Mesenchymal stem cell (in vitro differentiated cells and primary cell): ENCODE measurements around the gene AUTS2.

Source experiments
- DNase-seq: peaks from one replicate; pipeline ENCODE4 v3.0.0-alpha.2; 2013
- H2AFZ ChIP-seq: one replicate; pipeline ENCODE4 v1.6.1; 2013; ENCODE audit warnings: low read depth, mild to moderate bottlenecking, control low read depth, inconsistent platforms, low read length, moderate library complexity
- H2AK5ac ChIP-seq: 2 replicates; pipeline ENCODE4 v1.6.1; 2013; ENCODE audit warnings: low read length, moderate library complexity, mild to moderate bottlenecking, inconsistent platforms; ENCODE audit not compliant: severe bottlenecking
- H2BK120ac ChIP-seq: one replicate; pipeline ENCODE4 v1.6.1; 2013; ENCODE audit warnings: low read depth, mild to moderate bottlenecking, inconsistent platforms, low read length, moderate library complexity
- H2BK12ac ChIP-seq, 2 experiments: one replicate each; pipeline ENCODE4 v1.6.1; 2013; ENCODE audit warnings: inconsistent platforms in 2 of 2, low read length in 2 of 2, mild to moderate bottlenecking in 2 of 2, moderate library complexity in 2 of 2, control low read depth in 1 of 2
- H2BK15ac ChIP-seq: one replicate; pipeline ENCODE4 v1.6.1; 2013; ENCODE audit warnings: mild to moderate bottlenecking, low read depth, inconsistent platforms; ENCODE audit not compliant: poor library complexity, severe bottlenecking
- H2BK5ac ChIP-seq: 2 replicates; pipeline ENCODE4 v1.6.1; 2013; ENCODE audit warnings: low read depth, mild to moderate bottlenecking, low read length, control low read depth, inconsistent platforms; ENCODE audit not compliant: poor library complexity, severe bottlenecking
- H3K14ac ChIP-seq, 2 experiments: one replicate each; pipeline ENCODE4 v1.6.1; 2013; ENCODE audit warnings: inconsistent platforms in 2 of 2, low read length in 2 of 2, control low read depth in 1 of 2, mild to moderate bottlenecking in 1 of 2, moderate library complexity in 1 of 2
- H3K18ac ChIP-seq, 2 experiments: one replicate each; pipeline ENCODE4 v1.6.1; 2013; ENCODE audit warnings: inconsistent platforms in 2 of 2, low read length in 2 of 2, control low read depth in 1 of 2, low read depth in 1 of 2, mild to moderate bottlenecking in 1 of 2
- H3K23ac ChIP-seq, 2 experiments: one replicate each; pipeline ENCODE4 v1.6.1; 2013; ENCODE audit warnings: inconsistent platforms in 2 of 2, low read length in 2 of 2, mild to moderate bottlenecking in 2 of 2, moderate library complexity in 2 of 2, control low read depth in 1 of 2
- H3K27ac ChIP-seq: 2 replicates; pipeline ENCODE4 v1.5.1; 2013; ENCODE audit warnings: mild to moderate bottlenecking, moderate library complexity, low read length, control low read depth, inconsistent platforms; ENCODE audit not compliant: poor library complexity, severe bottlenecking
- H3K27me3 ChIP-seq, 2 experiments: 2 replicates each; pipeline versions ENCODE4 v1.6.1 to v1.7.0; 2013; ENCODE audit warnings: low read length in 2 of 2, mild to moderate bottlenecking in 2 of 2, moderate library complexity in 2 of 2, control low read depth in 1 of 2, inconsistent platforms in 1 of 2; ENCODE audit not compliant: control insufficient read depth in 1 of 2, insufficient read depth in 1 of 2
- H3K36me3 ChIP-seq, 2 experiments: 2 replicates each; pipeline versions ENCODE4 v1.6.1 to v1.7.0; 2013; ENCODE audit warnings: low read length in 2 of 2, control low read depth in 1 of 2, inconsistent platforms in 1 of 2, low read depth in 1 of 2, mild to moderate bottlenecking in 1 of 2; ENCODE audit not compliant: insufficient read depth in 2 of 2, control insufficient read depth in 1 of 2
- H3K4ac ChIP-seq, 2 experiments: one replicate each; pipeline ENCODE4 v1.6.1; 2013; ENCODE audit warnings: inconsistent platforms in 2 of 2, low read length in 2 of 2, mild to moderate bottlenecking in 2 of 2, moderate library complexity in 2 of 2, control low read depth in 1 of 2, low read depth in 1 of 2
- H3K4me1 ChIP-seq: 2 replicates; pipeline ENCODE4 v1.6.1; 2013; ENCODE audit warnings: low read depth, low read length, control low read depth; ENCODE audit not compliant: control insufficient read depth, insufficient read depth
- H3K4me2 ChIP-seq: 2 replicates; pipeline ENCODE4 v1.6.1; 2013; ENCODE audit warnings: low read length, mild to moderate bottlenecking, inconsistent platforms; ENCODE audit not compliant: poor library complexity, severe bottlenecking
- H3K4me3 ChIP-seq, 2 experiments: 2 replicates each; pipeline versions ENCODE4 v1.5.1 to v1.7.0; 2013; ENCODE audit warnings: low read length in 2 of 2, mild to moderate bottlenecking in 2 of 2, control low read depth in 1 of 2, low read depth in 1 of 2; ENCODE audit not compliant: insufficient read depth in 1 of 2
- H3K79me1 ChIP-seq: replicated peaks from 2 replicates; pipeline ENCODE4 v1.6.1; 2013; ENCODE audit warnings: mild to moderate bottlenecking, control low read depth, low read length, inconsistent platforms; ENCODE audit not compliant: poor library complexity, severe bottlenecking
- H3K9ac ChIP-seq: 2 replicates; pipeline ENCODE4 v1.7.0; 2013; ENCODE audit warnings: mild to moderate bottlenecking, low read length, moderate library complexity
- H3K9me3 ChIP-seq: 2 replicates; pipeline ENCODE4 v1.7.0; 2013; ENCODE audit warnings: mild to moderate bottlenecking, low read length; ENCODE audit not compliant: control insufficient read depth
- H4K8ac ChIP-seq: one replicate; pipeline ENCODE4 v1.6.1; 2013; ENCODE audit warnings: inconsistent platforms, mild to moderate bottlenecking, low read length, moderate library complexity
- H4K91ac ChIP-seq: one replicate; pipeline ENCODE4 v1.6.1; 2013; ENCODE audit warnings: mild to moderate bottlenecking, low read length, inconsistent platforms
- WGBS: methylation state at CpG from one replicate; pipeline ENCODE4 v1.1.7; 2013; ENCODE audit warnings: mixed read lengths; 5-methylcytosine and 5-hydroxymethylcytosine counted together

The AUTS2 gene

DNA sequence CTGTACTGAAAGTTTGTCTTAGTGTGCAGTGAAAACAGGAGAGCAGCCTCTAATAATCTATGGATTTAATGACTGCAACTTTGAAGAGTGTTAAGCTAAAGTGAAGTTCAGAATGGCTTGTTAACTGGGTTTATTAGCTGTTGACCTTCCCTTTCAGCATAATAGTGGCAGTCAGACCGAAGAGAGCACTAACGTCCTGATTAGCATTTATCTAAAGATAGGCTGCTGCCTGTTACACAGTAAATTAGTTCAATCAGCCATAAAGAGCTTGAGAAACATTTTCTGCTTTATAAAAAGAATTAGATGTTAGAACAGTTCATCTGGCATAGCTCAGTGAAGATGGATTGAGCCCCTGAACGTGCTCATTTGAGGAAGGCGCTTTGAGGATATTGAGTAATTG is 433.0 kb downstream of the AUTS2 start:
- Histone ChIP-seq H3K27ac (no peak overlapping the region), H4K8ac (no peak overlapping the region), H3K9ac (no peak overlapping the region), H2BK5ac (no peak overlapping the region), H2BK15ac (no peak overlapping the region), H2BK120ac (no peak overlapping the region), H3K4me1 (no peaks in the 10 kb centered on the region), H3K79me1 (peaks cover 5% of the 10 kb centered on the region), H3K4ac (no peak overlapping the region), H3K9me3 (peaks cover 4% of the 10 kb centered on the region), H2AK5ac (no peak overlapping the region), H2BK12ac (no peak overlapping the region), H3K27me3 (no peaks in the 10 kb centered on the region), H3K23ac (no peak overlapping the region), H3K4me2 (no peak overlapping the region), H2AFZ (no peak overlapping the region), H3K18ac (no peak overlapping the region), H3K4me3 (no peak overlapping the region), H4K91ac (no peak overlapping the region), H3K14ac (no peak overlapping the region), H3K36me3 (no peaks in the 10 kb centered on the region)
- no peak for DNase-seq
- 64% methylated on average over 2 of the region's 4 CpGs for WGBS

DNA sequence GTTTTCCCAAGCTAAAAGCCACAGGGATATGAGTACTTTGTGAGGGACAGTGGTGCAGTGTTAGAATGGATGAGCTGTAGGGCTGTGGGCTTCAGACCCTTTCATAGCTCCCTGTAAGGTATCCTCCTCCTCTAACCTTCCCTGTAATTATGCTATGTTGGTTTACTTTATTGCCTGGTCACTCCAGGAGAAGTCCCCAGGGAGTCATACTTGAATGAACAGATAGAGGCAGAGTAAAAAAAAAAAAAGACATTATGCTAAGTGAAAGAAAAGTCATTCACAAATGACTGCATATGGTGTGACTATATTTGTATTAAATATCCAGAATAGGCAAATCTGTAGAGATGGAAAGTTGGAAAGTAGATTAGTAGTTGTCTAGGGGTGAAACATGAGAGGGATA is 434.4 kb downstream of the AUTS2 start:
- H2BK5ac ChIP-seq: no peak overlapping the region
- no peak overlapping the region for H3K4me3 ChIP-seq
- H3K18ac ChIP-seq: no peak overlapping the region
- H4K91ac ChIP-seq: no peak overlapping the region
- H2BK15ac ChIP-seq: no peak overlapping the region
- DNase-seq: no peak
- H3K23ac ChIP-seq: no peak overlapping the region
- H3K4me1 ChIP-seq: no peaks in the 10 kb centered on the region
- H3K27ac ChIP-seq: no peak overlapping the region
- no peak overlapping the region for H2BK120ac ChIP-seq
- H3K27me3 ChIP-seq: no peaks in the 10 kb centered on the region
- H3K9me3 ChIP-seq: peaks cover 4% of the 10 kb centered on the region
- peaks cover 3% of the 10 kb centered on the region for H3K79me1 ChIP-seq
- no peak overlapping the region for H3K9ac ChIP-seq
- H3K4me2 ChIP-seq: no peak overlapping the region
- no peak overlapping the region for H4K8ac ChIP-seq
- no peak overlapping the region for H2BK12ac ChIP-seq
- no peak overlapping the region for H2AFZ ChIP-seq
- no peak overlapping the region for H3K14ac ChIP-seq
- no peak overlapping the region for H2AK5ac ChIP-seq
- H3K4ac ChIP-seq: no peak overlapping the region
- H3K36me3 ChIP-seq: no peaks in the 10 kb centered on the region

GRCh38 chr7:70033226-70033625 is 435.0 kb downstream of the AUTS2 start:
- Histone ChIP-seq H2AFZ (no peak overlapping the region), H3K18ac (no peak overlapping the region), H4K8ac (no peak overlapping the region), H3K23ac (no peak overlapping the region), H3K9ac (no peak overlapping the region), H2AK5ac (no peak overlapping the region), H3K14ac (no peak overlapping the region), H3K27ac (no peak overlapping the region), H3K79me1 (peaks cover 3% of the 10 kb centered on the region), H2BK120ac (no peak overlapping the region), H2BK15ac (no peak overlapping the region), H2BK12ac (no peak overlapping the region), H3K9me3 (peaks cover 4% of the 10 kb centered on the region), H3K4me3 (no peak overlapping the region), H2BK5ac (no peak overlapping the region), H3K27me3 (no peaks in the 10 kb centered on the region), H4K91ac (no peak overlapping the region), H3K36me3 (no peaks in the 10 kb centered on the region), H3K4me2 (no peak overlapping the region), H3K4me1 (no peaks in the 10 kb centered on the region), H3K4ac (no peak overlapping the region)
- no peak for DNase-seq

DNA sequence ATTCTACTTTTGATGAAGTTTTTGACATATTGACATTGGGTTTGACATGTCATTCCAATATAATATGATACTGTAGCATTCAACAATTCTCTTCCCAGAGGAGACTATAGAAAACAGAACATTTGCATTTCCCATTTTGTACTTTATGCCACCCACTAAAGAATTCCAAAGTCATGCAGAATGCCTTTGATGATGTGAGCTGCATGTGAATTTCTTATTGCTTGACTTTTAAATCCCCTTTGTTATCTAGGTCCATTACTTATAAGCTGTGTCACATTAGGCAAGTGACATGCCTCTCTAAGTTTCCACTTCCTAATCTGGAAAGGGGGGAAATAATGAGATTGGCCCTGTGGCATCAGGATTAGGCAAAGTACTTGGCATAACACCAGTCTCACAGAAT is 436.7 kb downstream of the AUTS2 start:
- H2AFZ ChIP-seq: no peak overlapping the region
- H3K18ac ChIP-seq: no peak overlapping the region
- no peak for DNase-seq
- H3K14ac ChIP-seq: no peak overlapping the region
- H2AK5ac ChIP-seq: no peak overlapping the region
- H3K4ac ChIP-seq: no peak overlapping the region
- no peak overlapping the region for H3K4me2 ChIP-seq
- no peaks in the 10 kb centered on the region for H3K4me1 ChIP-seq
- H3K27ac ChIP-seq: no peak overlapping the region
- no peak overlapping the region for H2BK15ac ChIP-seq
- no peak overlapping the region for H4K8ac ChIP-seq
- H4K91ac ChIP-seq: no peak overlapping the region
- H2BK12ac ChIP-seq: no peak overlapping the region
- H3K36me3 ChIP-seq: no peaks in the 10 kb centered on the region
- H3K4me3 ChIP-seq: no peak overlapping the region
- H3K79me1 ChIP-seq: no peaks in the 10 kb centered on the region
- H2BK120ac ChIP-seq: no peak overlapping the region
- no peaks in the 10 kb centered on the region for H3K27me3 ChIP-seq
- no peak overlapping the region for H3K9ac ChIP-seq
- no peak overlapping the region for H3K23ac ChIP-seq
- no peak overlapping the region for H2BK5ac ChIP-seq
- peaks cover 4% of the 10 kb centered on the region for H3K9me3 ChIP-seq
